OCI-LY7 (cell line): Measurements from ENCODE around the gene PARD3. TPM values are rescaled to one million over a fixed set of nuclear protein-coding genes. Genes with fewer than 3 reads are reported as not detected.
"Not testable (repeated sequence)": the region's sequence is repeated elsewhere in the genome, so short reads cannot be mapped to it uniquely, and the experiment has no call there.

ENCODE experiments used
- BruUV-seq: library from RNA; stranded (reverse); fragments of 400-500 nt; replicated peaks from 2 replicates; lab custom pipeline; 2021; lab: Mats Ljungman, UMichigan
- CTCF ChIA-PET: fragments of 300-600 bp; sonication (Branson Sonifier 250); formaldehyde crosslinking; loops from one replicate; lab custom pipeline; 2022; ENCODE audit warnings: antibody characterized with exemption; ENCODE audit not compliant: unreplicated experiment; lab: Charles Lee
- POLR2A ChIA-PET: fragments of 300-600 bp; sonication (Branson Sonifier 250); formaldehyde crosslinking; loops from one replicate; lab custom pipeline; 2022; ENCODE audit warnings: antibody characterized with exemption; lab: Charles Lee
- DNase-seq: peaks from one replicate; pipeline ENCODE4 v3.0.0-alpha.2; 2015; ENCODE audit warnings: low spot score
- H2AFZ ChIP-seq: fragments of 200-600 bp; sonication (generic), shearing (Covaris generic); 2 replicates; pipeline ENCODE4 v1.6.1; 2014; ENCODE audit warnings: mild to moderate bottlenecking, antibody characterized with exemption, low read length, moderate library complexity
- H3K27ac ChIP-seq: fragments of 200-600 bp; sonication (generic); 2 replicates; pipeline ENCODE4 v1.5.1; 2014; ENCODE audit warnings: mixed run types, low read depth, mild to moderate bottlenecking, moderate library complexity, low read length, inconsistent platforms; ENCODE audit not compliant: poor library complexity, severe bottlenecking
- H3K36me3 ChIP-seq: fragments of 200-600 bp; sonication (generic); 2 replicates; pipeline ENCODE4 v1.6.1; 2014; ENCODE audit warnings: mild to moderate bottlenecking, antibody characterized with exemption, low read length, moderate library complexity, mixed read lengths; ENCODE audit not compliant: insufficient read depth
- H3K4me1 ChIP-seq: fragments of 200-600 bp; sonication (generic); 2 replicates; pipeline ENCODE4 v1.5.1; 2014; ENCODE audit warnings: mild to moderate bottlenecking, low read length; ENCODE audit not compliant: insufficient read depth, poor library complexity, severe bottlenecking
- H3K4me2 ChIP-seq: fragments of 200-600 bp; sonication (generic); 2 replicates; pipeline ENCODE4 v1.6.1; 2014; ENCODE audit warnings: mild to moderate bottlenecking, low read length
- H3K4me3 ChIP-seq: fragments of 200-600 bp; sonication (generic); 2 replicates; pipeline ENCODE4 v1.5.1; 2014; ENCODE audit warnings: mild to moderate bottlenecking, low read depth, low read length; ENCODE audit not compliant: poor library complexity, severe bottlenecking
- H3K79me2 ChIP-seq: fragments of 200-600 bp; sonication (generic); 2 replicates; pipeline ENCODE4 v1.6.1; 2016; ENCODE audit warnings: low read depth, mild to moderate bottlenecking, low read length, moderate library complexity, mixed read lengths; ENCODE audit not compliant: insufficient read depth
- H3K9me2 ChIP-seq: fragments of 200-600 bp; sonication (generic); 2 replicates; pipeline ENCODE4 v1.6.1; 2016; ENCODE audit warnings: mild to moderate bottlenecking, low read length, mixed read lengths; ENCODE audit not compliant: insufficient read depth
- H3K9me3 ChIP-seq: fragments of 200-600 bp; sonication (generic); 2 replicates; pipeline ENCODE4 v1.6.1; 2014; ENCODE audit warnings: mild to moderate bottlenecking, mixed run types, low read length, mixed read lengths
- H4K20me1 ChIP-seq: fragments of 200-600 bp; sonication (generic); 2 replicates; pipeline ENCODE4 v1.6.1; 2014; ENCODE audit warnings: mild to moderate bottlenecking, antibody characterized with exemption, low read length, moderate library complexity, mixed read lengths; ENCODE audit not compliant: insufficient read depth
- CTCF ChIP-seq: fragments of 200-600 bp; sonication (generic); conservative IDR thresholded peaks from 2 replicates; pipeline ENCODE4 v1.5.1; 2014; ENCODE audit warnings: mild to moderate bottlenecking, antibody characterized with exemption, low read length, moderate library complexity, mixed read lengths
- EZH2phosphoT487 ChIP-seq: fragments of 200-600 bp; sonication (generic); IDR thresholded peaks from 2 replicates; pipeline ENCODE4 v1.6.1; 2018; ENCODE audit warnings: low read depth, borderline replicate concordance, mild to moderate bottlenecking, mixed run types, antibody characterized with exemption, low read length, moderate library complexity, mixed read lengths
- intact Hi-C: fragments of 100-400 bp; cut with micrococcal nuclease; formaldehyde crosslinking; loops from one replicate; pipeline ENCODE4 v1.10.0; 2022; ENCODE audit not compliant: unreplicated experiment
- total RNA-seq, 2 experiments: library from RNA; depleted of rRNA in 1 of 2; stranded (reverse); fragments of >200 nt in 1 of 2; shearing (Covaris generic) in 1 of 2; gene quantifications; 2 replicates each; pipeline ENCODE4 v1.2.3, GENCODE V29; 2014 to 2022

The PARD3 gene
- total RNA-seq, 2 experiments from 2014 or later: not detected

DNA sequence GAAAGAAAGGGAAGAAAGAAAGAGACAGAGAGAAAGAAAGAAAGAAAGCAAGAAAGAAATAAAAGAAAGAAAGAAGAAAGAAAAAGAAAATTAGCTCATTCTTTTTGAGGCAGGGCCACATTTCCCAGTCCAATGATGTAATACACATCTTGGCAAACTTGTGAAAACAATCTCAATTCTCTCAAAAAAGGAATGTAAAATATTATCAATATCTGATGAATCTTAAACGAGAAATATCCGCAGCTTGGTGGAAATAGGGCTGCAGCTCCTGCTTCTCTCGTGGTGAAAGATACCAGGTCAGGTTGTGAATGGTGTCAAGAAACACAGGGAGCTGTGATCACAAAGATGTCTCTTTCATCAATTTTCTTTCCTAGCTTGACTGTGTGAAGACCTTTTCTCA, 741.0 kb downstream of the PARD3 start:
- no peak for DNase-seq
- H3K79me2 ChIP-seq: no peaks in the 10 kb centered on the region
- no TSS peak for BruUV-seq
- no peaks in the 10 kb centered on the region for H3K9me3 ChIP-seq
- no peaks in the 10 kb centered on the region for H4K20me1 ChIP-seq
- TF ChIP-seq CTCF (no peak), EZH2phosphoT487 (no peak)
- no peak overlapping the region for H3K4me2 ChIP-seq
- H3K4me3 ChIP-seq: no peak overlapping the region
- H3K4me1 ChIP-seq: no peaks in the 10 kb centered on the region
- H3K9me2 ChIP-seq: no peaks in the 10 kb centered on the region
- no peaks in the 10 kb centered on the region for H3K36me3 ChIP-seq
- H2AFZ ChIP-seq: no peak overlapping the region
- H3K27ac ChIP-seq: no peak overlapping the region
- ChIA-PET CTCF (no interaction called here), POLR2A (no interaction called here)
- intact Hi-C loops: no loop called here

DNA sequence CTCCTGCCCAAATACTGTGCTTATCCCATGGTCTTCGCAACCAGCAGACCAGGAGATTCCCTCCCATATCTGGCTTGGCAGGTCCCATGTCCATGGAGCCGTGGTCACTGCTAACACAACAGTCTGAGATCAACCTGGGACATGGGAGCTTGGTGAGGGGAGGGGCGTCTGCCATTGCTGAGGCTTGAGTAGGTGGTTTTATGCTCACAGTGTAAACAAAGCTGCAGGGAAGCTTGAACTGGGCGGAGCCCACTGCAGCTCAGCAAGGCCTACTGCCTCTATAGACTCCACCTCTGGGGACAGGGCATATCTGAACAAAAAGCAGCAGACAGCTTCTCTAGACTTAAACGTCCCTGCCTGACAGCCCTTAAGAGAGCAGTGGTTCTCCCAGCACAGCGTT, 747.4 kb downstream of the PARD3 start:
- CTCF ChIA-PET, H3K27ac ChIP-seq, H3K4me2 ChIP-seq, H3K4me3 ChIP-seq, H3K36me3 ChIP-seq, H4K20me1 ChIP-seq, intact Hi-C loops, H3K9me3 ChIP-seq, BruUV-seq, H3K9me2 ChIP-seq, H2AFZ ChIP-seq, DNase-seq, H3K79me2 ChIP-seq, H3K4me1 ChIP-seq, POLR2A ChIA-PET: not testable (repeated sequence)

DNA sequence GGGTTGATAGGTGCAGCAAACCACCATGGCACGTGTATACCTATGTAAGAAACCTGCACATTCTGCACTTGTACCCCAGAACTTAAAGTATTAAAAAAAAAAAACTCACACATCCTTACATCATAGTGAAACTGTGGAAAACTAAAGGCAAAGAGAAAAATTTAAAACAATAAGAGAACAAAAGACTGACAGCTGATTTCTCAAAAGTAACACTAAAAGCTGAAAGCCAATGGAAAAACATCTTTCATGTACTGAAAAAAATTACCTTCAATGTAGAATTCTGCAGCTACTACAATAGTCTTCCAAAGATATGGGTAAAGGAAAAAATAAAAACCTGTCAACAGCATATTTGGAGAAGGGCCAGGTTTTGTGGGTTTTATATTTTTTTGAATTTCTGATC, 751.5 kb downstream of the PARD3 start:
- H3K27ac ChIP-seq: no peak overlapping the region
- ChIA-PET POLR2A (no interaction called here), CTCF (no interaction called here)
- H3K4me1 ChIP-seq: no peaks in the 10 kb centered on the region
- H2AFZ ChIP-seq: no peak overlapping the region
- H3K4me2 ChIP-seq: no peak overlapping the region
- no peaks in the 10 kb centered on the region for H3K36me3 ChIP-seq
- no peaks in the 10 kb centered on the region for H4K20me1 ChIP-seq
- H3K79me2 ChIP-seq: no peaks in the 10 kb centered on the region
- TF ChIP-seq EZH2phosphoT487: no peak
- no peak for TF ChIP-seq CTCF
- DNase-seq: no peak
- intact Hi-C loops: no loop called here
- H3K9me2 ChIP-seq: no peaks in the 10 kb centered on the region
- no TSS peak for BruUV-seq
- no peak overlapping the region for H3K4me3 ChIP-seq
- H3K9me3 ChIP-seq: no peaks in the 10 kb centered on the region
